ENCODE results near the gene GADD45G.

Gene GADD45G

DNA sequence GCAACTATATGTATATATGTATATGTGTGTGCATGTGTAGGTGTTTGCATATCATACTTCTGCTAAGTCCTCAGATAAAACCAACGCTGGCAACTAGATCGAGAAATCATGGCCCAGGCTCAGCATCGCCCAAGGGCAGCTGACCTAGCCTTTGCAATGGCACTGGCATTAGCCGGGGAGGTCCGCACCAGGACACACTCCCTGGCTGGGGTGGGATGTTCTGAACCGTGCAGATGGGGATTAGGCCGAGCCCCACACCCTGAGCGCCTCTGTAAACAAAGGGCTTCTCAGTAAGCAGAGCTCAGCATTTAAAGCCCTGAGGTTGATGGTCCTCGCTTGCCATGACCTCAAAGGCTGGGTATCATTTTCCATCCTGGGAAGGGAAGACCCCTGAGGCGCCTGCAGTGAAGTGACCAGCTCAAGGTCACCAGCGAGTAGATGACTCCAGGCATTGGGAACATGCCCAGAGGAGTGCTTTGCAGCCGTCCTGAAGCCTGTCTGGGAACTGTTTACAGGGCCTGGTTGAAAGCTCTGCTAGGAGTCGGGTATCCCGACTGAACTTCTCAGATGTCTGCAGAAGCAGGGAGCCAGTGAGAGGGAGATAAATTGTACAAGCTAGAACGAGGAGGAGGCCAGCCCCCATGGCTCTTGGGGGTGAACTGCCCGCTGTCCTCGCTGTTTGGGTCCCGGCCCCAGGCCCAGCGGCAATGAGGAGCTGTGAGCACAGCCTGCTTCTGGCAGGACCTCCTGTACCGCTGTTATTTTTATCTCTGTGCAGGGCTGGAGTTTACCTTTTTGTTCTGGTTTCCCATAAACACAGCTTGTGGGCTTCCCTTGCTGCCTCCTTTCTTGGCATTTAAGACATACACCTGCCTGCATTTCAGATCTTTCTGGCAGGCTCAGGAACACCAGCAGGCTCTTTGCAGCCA lies 18.4 kb downstream of the GADD45G start:
- TF ChIP-seq GATA1 (IDR thresholded peaks at IDR 0.05; ENCODE audit: low read depth, low read length) (no peak), POLR2A (IDR thresholded peaks at IDR 0.05; ENCODE audit: low read length) (no peak)

DNA sequence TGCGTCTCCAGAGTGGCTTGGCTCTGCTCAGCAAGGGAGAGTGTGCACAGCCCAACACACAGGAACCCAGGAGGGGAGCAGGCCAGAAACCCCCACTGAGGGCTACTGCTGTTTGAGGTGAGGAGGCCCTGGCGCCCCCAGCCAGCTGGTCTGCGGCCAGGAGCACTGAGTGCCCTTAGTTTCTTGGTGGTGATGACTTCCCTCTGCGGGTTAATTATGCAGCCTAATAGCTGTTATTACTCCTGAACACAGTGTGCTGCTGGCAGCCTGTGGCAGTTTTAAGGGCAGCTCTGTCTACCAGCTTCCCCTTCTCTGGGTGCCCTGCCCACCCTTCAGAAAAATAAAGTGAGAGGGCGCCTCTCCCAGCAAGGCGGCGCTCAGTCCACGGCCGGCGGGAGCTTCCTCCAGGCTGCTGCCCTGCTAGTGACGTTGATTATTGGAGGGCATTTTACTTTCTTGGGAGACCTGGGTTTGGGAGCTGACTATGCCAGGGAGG lies 19.2 kb downstream of the GADD45G start:
- TF ChIP-seq GATA1 (IDR thresholded peaks at IDR 0.05; ENCODE audit: low read depth, low read length) (no peak), POLR2A (IDR thresholded peaks at IDR 0.05; ENCODE audit: low read length) (no peak)
- DNase-seq = no peak

More for the DNA sequence above, 18.4 kb downstream of the GADD45G start:
- no peak for DNase-seq

DNA sequence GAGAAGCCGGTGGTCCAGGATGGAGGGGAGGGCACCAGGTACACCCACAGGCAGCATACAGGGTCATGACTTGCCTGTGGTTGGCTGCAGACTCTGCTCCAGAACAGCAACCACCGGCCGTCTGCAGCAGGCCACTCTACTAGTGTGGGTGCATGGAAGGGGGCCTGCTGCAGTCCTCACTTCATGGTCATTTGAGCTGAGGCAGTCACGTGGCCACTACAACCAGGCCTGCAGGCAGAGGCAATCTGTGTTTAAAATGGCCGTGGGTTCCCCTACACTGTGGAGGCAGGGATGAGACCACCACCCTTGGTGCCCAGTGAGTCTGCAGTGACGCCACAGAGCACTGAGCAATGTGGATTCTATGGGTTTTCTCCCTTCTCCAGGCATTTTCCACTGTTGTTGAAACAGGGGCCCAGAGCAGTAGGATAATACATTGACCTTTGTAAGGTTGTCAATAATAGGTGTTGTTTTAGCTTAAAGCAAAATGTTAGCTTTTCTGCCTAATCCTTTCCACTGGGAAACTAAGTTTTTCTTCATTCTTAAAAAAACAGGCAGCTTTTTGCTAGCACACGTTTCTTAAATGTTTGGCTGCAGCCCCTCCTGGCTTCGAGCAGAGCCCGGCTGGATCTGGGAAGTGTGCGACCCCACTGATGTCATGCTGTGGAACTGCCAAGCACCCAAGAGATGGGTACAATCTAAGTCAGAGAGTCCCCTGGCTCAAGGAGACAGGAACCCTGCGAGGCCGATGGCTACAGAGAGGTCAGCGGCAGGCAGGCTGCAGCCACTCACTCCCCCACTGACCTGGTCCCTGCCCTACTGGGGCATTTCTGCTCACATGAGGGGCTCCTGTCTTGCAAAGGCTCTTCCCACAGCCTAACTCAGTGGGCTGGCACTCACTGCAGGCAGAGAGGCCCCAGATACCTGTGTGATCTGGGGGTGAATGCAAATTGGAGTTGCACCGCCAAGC lies 21.2 kb downstream of the GADD45G start:
- no peak for TF ChIP-seq POLR2A (IDR thresholded peaks at IDR 0.05; ENCODE audit: low read length)
- TF ChIP-seq GATA1 (IDR thresholded peaks at IDR 0.05; ENCODE audit: low read depth, low read length) = no peak
- DNase-seq = no peak

DNA sequence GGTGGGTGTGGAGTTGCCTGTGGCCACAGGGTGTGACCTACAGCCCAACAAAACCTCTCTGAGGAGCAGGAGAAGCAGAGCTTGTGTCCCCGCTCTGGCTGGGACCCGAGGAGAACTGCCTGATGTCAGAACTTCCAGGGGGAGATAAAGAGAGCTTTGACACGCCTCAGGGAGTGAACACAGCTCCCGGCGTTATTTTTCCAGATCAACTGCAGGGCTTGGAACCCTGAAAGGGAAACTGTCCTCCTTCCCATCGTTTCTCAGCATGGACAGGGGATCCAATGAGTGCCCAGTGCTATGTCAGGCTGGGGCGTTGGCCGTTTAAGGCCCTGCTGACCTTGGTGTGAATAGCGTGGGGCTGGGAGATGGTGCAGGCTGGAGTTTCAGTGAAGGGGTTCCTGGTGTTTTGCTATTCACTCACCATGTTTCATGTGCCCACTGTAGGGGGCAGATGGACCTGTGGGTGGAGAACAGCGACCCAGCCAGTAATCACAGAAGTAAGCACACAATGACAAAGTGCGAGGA lies 22.0 kb downstream of the GADD45G start:
- TF ChIP-seq GATA1 (IDR thresholded peaks at IDR 0.05; ENCODE audit: low read depth, low read length) = no peak
- no peak for TF ChIP-seq POLR2A (IDR thresholded peaks at IDR 0.05; ENCODE audit: low read length)

DNA sequence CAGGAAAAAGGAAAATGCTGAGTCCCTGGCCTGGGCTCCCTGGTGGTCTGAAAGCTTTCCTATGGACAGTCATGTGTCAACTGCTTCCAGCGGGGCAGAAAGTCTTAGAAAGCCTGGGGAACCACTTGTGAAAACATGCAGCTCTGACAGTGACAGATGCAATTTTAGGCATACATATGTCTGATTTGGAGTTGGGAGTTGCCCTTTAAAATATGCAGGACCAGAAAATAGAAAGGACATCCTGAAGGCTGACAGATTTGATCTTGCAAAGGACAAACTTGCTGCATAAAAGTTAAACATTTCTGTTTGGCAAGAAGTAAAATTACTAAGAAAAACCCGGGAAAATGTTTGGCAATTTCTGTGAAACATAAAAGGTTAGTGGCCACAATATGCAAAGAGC lies 23.8 kb downstream of the GADD45G start:
- TF ChIP-seq GATA1 (IDR thresholded peaks at IDR 0.05; ENCODE audit: low read depth, low read length) (no peak), POLR2A (IDR thresholded peaks at IDR 0.05; ENCODE audit: low read length) (no peak)
- no peak for DNase-seq

More for the DNA sequence above, 22.0 kb downstream of the GADD45G start:
- DNase-seq = no peak

DNA sequence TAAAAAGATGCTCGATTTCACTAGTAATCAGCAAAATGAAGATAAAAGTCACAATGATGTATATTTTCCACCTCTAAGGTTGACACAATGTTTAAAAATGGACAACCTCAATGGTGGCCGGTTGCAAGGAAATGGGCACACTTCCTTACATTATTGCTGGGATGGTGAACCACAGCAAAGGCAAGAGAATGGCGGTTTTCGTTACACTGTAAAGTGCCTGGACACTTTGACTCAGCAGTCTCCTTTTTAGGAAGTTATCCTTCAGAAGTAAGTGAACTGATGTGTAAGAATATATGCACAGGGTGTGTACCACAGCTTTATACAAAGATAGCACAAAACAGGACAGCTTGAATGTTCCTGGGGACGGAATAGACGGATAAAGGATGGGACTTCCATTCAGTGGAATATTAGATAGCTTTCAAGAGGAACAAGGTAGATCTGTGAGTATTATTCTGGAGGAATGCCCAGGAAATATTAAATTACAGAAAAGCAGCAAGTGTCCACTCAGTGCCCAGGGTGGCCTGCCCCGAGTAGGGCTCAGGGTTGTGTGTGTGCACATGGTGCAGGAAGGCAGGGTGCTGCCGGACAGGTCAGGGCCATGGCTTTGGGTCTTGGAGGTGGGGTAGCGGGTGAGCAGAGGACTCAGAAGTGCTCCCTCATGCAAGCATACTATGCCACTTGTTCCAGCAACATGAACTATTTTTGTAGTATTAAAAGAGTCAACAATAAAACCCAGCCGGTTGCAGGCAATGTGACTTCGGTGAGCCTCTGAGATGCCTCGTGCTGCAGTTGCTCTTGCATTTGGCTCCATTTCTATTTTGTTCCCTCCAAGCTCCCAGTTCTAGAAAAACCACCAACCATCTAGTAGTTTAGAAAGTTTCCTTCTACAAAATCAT lies 24.5 kb downstream of the GADD45G start:
- TF ChIP-seq GATA1 (IDR thresholded peaks at IDR 0.05; ENCODE audit: low read depth, low read length) (no peak), POLR2A (IDR thresholded peaks at IDR 0.05; ENCODE audit: low read length) (no peak)
- DNase-seq = no peak

DNA sequence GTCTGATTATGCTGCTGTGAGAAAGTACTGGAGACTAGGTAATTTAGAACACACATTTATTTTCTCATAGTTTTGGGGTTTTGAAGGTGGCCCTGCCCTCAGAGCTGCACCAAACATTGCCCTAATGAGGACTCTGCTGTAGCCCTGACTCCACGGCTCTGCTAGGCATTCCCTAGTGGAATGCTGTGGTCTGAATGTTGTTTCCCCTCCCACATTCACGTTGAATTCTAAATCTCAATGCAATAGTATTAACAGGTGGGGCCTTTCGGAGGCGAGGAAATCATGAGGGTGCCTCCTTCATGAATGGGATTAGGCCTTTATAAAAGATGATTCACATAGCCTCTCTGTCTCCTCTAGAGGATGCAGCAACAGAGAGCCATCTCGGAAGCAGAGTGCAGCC lies 25.7 kb downstream of the GADD45G start:
- TF ChIP-seq POLR2A (IDR thresholded peaks at IDR 0.05; ENCODE audit: low read length) (no peak), GATA1 (IDR thresholded peaks at IDR 0.05; ENCODE audit: low read depth, low read length) (no peak)

DNA sequence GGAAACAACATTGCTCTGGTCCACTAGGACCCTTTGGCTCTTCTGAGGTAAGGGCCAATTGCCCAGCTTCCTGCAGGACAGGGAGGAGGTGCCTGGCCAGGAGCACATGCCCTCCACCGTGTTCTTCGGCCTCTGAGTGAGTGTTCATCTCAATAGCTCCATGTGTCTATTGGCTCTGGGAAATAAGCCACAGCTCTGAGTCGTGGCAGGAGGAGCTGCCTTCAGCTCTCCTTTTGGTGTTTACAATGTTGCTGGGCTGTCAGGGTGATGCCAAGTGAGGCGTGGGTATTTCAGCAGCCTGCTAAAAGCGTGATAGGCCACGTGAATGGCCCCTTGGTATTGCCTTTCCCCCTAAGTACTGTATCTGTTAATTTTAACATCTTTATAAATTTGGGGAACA lies 26.6 kb downstream of the GADD45G start:
- TF ChIP-seq POLR2A (IDR thresholded peaks at IDR 0.05; ENCODE audit: low read length) = no peak
- no peak for TF ChIP-seq GATA1 (IDR thresholded peaks at IDR 0.05; ENCODE audit: low read depth, low read length)
- DNase-seq = no peak

More for the DNA sequence above, 25.7 kb downstream of the GADD45G start:
- no peak for DNase-seq

DNA sequence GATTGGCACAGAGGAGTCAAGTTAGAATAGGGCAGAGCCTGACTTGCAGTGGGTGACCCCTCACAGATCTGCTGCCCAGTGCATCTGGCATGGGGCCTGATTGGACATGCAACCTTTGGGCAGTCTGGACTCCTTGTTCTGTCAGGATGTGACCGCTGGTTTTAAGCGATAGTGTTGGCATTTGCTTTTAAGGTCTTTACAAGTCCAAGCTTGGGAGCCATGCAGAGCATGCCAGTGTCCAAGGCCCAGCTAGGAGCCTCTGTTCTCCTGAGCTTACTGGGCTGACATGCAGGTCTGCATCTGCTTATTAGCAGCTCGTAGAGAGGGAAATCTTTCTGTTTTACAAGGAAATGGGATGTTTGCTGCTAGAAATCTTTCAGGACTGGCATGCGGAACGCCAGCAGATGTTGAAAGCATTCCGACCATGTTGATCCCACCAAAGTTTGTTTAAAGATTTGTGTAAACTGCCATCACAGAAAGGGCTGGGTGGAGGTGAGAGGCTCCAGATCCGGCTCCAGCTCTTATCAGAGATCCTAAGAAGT lies 27.5 kb downstream of the GADD45G start:
- DNase-seq = no peak
- TF ChIP-seq GATA1 (IDR thresholded peaks at IDR 0.05; ENCODE audit: low read depth, low read length) (no peak), POLR2A (IDR thresholded peaks at IDR 0.05; ENCODE audit: low read length) (no peak)

DNA sequence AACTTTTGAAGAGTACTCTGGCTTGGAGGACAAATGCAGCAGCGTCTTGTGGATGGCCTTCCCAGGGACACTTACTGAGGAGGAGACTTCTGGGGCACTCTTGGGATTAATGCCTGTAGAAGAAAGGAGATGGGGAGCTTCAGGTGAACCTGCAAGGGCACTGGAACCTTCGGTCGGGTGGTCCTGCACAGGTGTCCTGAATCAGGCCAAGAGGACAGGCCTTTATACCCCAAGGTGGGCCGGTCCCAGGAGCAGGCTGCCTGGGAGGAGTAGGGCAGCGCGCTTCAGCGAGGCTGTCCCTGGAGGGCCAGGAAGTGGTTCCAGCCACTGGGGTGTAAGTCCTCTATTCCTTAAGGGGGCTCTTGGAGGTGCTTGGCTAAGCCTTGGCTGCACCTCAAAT lies 27.9 kb downstream of the GADD45G start:
- TF ChIP-seq POLR2A (IDR thresholded peaks at IDR 0.05; ENCODE audit: low read length) (no peak), GATA1 (IDR thresholded peaks at IDR 0.05; ENCODE audit: low read depth, low read length) (no peak)
- DNase-seq = no peak

DNA sequence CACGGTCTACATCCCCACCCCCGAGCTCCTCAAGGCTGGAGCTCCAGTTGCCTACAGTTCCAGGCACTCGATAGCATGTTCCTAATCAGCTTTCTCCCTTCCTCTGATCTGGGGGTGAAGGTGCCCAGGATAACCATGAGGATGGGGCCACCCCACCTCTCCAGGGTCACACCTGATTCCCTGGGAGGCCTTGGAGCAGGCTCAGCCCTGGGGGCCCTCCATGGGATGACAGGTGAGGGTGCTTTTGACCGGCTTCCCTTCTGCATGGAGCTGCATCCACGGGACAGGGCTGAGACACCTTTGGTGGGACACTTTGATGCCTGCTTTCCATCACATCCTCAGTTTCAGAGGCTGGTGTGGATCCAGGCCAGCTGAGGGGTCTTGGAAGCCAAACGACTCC lies 28.6 kb downstream of the GADD45G start:
- TF ChIP-seq POLR2A (IDR thresholded peaks at IDR 0.05; ENCODE audit: low read length) (no peak), GATA1 (IDR thresholded peaks at IDR 0.05; ENCODE audit: low read depth, low read length) (no peak)
- DNase-seq = no peak

DNA sequence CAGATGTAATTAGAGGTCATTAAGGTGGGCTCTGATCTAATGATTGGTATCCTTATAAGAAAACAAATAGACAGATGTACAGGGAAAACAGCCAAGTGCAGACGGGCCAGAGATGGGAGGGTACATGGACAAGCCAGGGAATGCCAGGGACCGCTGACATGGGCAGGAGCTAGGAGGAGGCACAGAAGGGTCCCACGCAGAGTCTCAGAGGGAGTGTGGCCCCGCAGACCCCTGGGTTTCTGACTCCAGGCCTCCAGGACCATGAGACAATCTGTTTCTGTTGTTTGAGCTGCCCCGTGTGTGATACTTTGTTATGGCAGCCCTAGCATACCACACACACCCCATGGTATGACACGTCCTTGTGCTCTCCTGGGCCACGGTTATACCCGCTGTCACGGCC lies 29.1 kb downstream of the GADD45G start:
- DNase-seq = no peak
- TF ChIP-seq POLR2A (IDR thresholded peaks at IDR 0.05; ENCODE audit: low read length) (no peak), GATA1 (IDR thresholded peaks at IDR 0.05; ENCODE audit: low read depth, low read length) (no peak)

Measured in erythroblast (primary cell).